ENCODE measurements around the gene DZIP1. TPM values are rescaled to one million over a fixed set of nuclear protein-coding genes. Genes with fewer than 3 reads are reported as not detected.
"Not testable (repeated sequence)": the region's sequence is repeated elsewhere in the genome, so short reads cannot be mapped to it uniquely, and the experiment has no call there.

The DZIP1 gene
- total RNA-seq, result 5.4 TPM

- peak; percentile 81 for ATAC-seq
Observed at GRCh38 chr13:95644601-95645052, at the start of gene DZIP1. TSS of gene DZIP1 (minus strand) at chr13:95644706. CDS start at chr13:95642029, 2,677 bp downstream.

GRCh38 chr13:95690986-95691385, 46.5 kb upstream of the DZIP1 start:
- ATAC-seq, result not testable (repeated sequence)

- ATAC-seq, result no peak
Observed at GRCh38 chr13:95689582-95689926, 45.0 kb upstream of the DZIP1 start.

GRCh38 chr13:95684960-95685359, 40.5 kb upstream of the DZIP1 start:
- ATAC-seq, result not testable (repeated sequence)

- ATAC-seq, result no peak
Observed at GRCh38 chr13:95684418-95684817, 39.9 kb upstream of the DZIP1 start.

- no peak for ATAC-seq
Observed at GRCh38 chr13:95679722-95680121, 35.2 kb upstream of the DZIP1 start.

- no peak for ATAC-seq
Observed at GRCh38 chr13:95678967-95679366, 34.5 kb upstream of the DZIP1 start.

- no peak for ATAC-seq
Observed at GRCh38 chr13:95677564-95678266, 33.2 kb upstream of the DZIP1 start.

GRCh38 chr13:95676762-95677563, 32.5 kb upstream of the DZIP1 start, which contains the start of gene DNAJC3:
TSS of gene DNAJC3 (plus strand) at chr13:95677139. CDS start at chr13:95677256, 117 bp downstream.
- peak; percentile 100 for ATAC-seq

GRCh38 chr13:95676105-95676761, 31.7 kb upstream of the DZIP1 start:
- ATAC-seq, result no peak

- ATAC-seq, result no peak
Observed at GRCh38 chr13:95671597-95671996, 27.1 kb upstream of the DZIP1 start.

GRCh38 chr13:95667235-95667634, 22.7 kb upstream of the DZIP1 start:
- ATAC-seq, result not testable (repeated sequence)

- no peak for ATAC-seq
Observed at GRCh38 chr13:95660981-95661581, 16.6 kb upstream of the DZIP1 start.

- ATAC-seq, result no peak
Observed at GRCh38 chr13:95659500-95659899, 15.0 kb upstream of the DZIP1 start.

- no peak for ATAC-seq
Observed at GRCh38 chr13:95656386-95657015, 12.0 kb upstream of the DZIP1 start.

- no peak for ATAC-seq
Observed at GRCh38 chr13:95652821-95653220, 8.3 kb upstream of the DZIP1 start.

GRCh38 chr13:95652244-95652764, 7.8 kb upstream of the DZIP1 start:
- ATAC-seq, result no peak

- no peak for ATAC-seq
Observed at GRCh38 chr13:95650696-95651095, 6.2 kb upstream of the DZIP1 start.

GRCh38 chr13:95647321-95647720, 2.8 kb upstream of the DZIP1 start:
- ATAC-seq, result no peak

- peak; percentile 58 for ATAC-seq
Observed at GRCh38 chr13:95643936-95644598, 439 bp downstream of the DZIP1 start.

GRCh38 chr13:95643571-95643935, 953 bp downstream of the DZIP1 start:
- no peak for ATAC-seq

GRCh38 chr13:95642999-95643398, 1.5 kb downstream of the DZIP1 start:
- ATAC-seq, result no peak

Measured in esophagus mucosa (tissue), 1 donor.